Endodermal cell (in vitro differentiated cells): Measurements from ENCODE around the gene RBMS3. TPM values are rescaled to one million over a fixed set of nuclear protein-coding genes. Genes with fewer than 3 reads are reported as not detected.

Experiments
- DNase-seq: peaks from one replicate; pipeline ENCODE4 v3.0.0-alpha.2; 2017
- H3K27ac ChIP-seq: 2 replicates; pipeline ENCODE4 v1.5.1; 2013; ENCODE audit warnings: mild to moderate bottlenecking, low read depth, low read length, moderate library complexity
- H3K27me3 ChIP-seq: 2 replicates; pipeline ENCODE4 v1.6.1; 2013; ENCODE audit warnings: mild to moderate bottlenecking, low read length, moderate library complexity; ENCODE audit not compliant: insufficient read depth, control insufficient read depth, poor library complexity, severe bottlenecking
- H3K36me3 ChIP-seq: 2 replicates; pipeline ENCODE4 v1.7.0; 2013; ENCODE audit warnings: mild to moderate bottlenecking, low read length, moderate library complexity; ENCODE audit not compliant: control insufficient read depth, insufficient read depth
- H3K4me1 ChIP-seq: one replicate; pipeline ENCODE4 v1.7.0; 2013; ENCODE audit warnings: low read length; ENCODE audit not compliant: control insufficient read depth, insufficient read depth
- H3K4me3 ChIP-seq: 2 replicates; pipeline ENCODE4 v1.5.1; 2013; ENCODE audit warnings: mild to moderate bottlenecking, low read length, moderate library complexity
- H3K9ac ChIP-seq: 2 replicates; pipeline ENCODE4 v1.6.1; 2013; ENCODE audit warnings: mild to moderate bottlenecking, low read length, moderate library complexity; ENCODE audit not compliant: poor library complexity, severe bottlenecking; ENCODE audit errors: extremely low read depth
- H3K9me3 ChIP-seq: 2 replicates; pipeline ENCODE4 v1.6.1; 2013; ENCODE audit warnings: mild to moderate bottlenecking, low read length, moderate library complexity; ENCODE audit not compliant: control insufficient read depth
- H3K27ac Mint-ChIP-seq: 2 replicates; pipeline ENCODE4 v1.8.0; 2020; ENCODE audit warnings: mixed read lengths
- H3K27me3 Mint-ChIP-seq: 2 replicates; pipeline ENCODE4 v1.8.0; 2021; ENCODE audit warnings: mild to moderate bottlenecking, mixed read lengths; ENCODE audit not compliant: insufficient read depth
- H3K36me3 Mint-ChIP-seq: 2 replicates; pipeline ENCODE4 v1.8.0; 2020; ENCODE audit warnings: low read depth, mixed read lengths
- H3K4me1 Mint-ChIP-seq: 2 replicates; pipeline ENCODE4 v1.8.0; 2020; ENCODE audit warnings: mixed read lengths
- H3K4me3 Mint-ChIP-seq: 2 replicates; pipeline ENCODE4 v1.8.0; 2020; ENCODE audit warnings: mild to moderate bottlenecking, moderate library complexity, mixed read lengths
- H3K9me3 Mint-ChIP-seq: 2 replicates; pipeline ENCODE4 v1.8.0; 2020; ENCODE audit warnings: mild to moderate bottlenecking, mixed read lengths
- WGBS, 2 experiments: methylation state at CpG; one replicate each; pipeline versions ENCODE4 v1.1.5 to v1.1.7; 2013; ENCODE audit warnings: missing lambda C conversion rate in 2 of 2, mixed read lengths in 1 of 2; ENCODE audit not compliant: insufficient coverage in 1 of 2, insufficient read length in 1 of 2; 5-methylcytosine and 5-hydroxymethylcytosine counted together
- total RNA-seq, 2 donors: library from RNA; stranded (reverse); fragmentation: NEBNext Ultra II Directional in 1 of 2; extraction: Animal tissue kit (Norgen Biotek cat#: 25700) in 1 of 2; gene quantifications; 2 replicates in 1 of 2; 3 replicates in 1 of 2; pipeline ENCODE4 v1.2.1, GENCODE V29; 2021
- TF ChIP-seq, protein P1 (sequence below): fragments of 200-600 bp; sonication (generic); conservative IDR thresholded peaks from 2 replicates; pipeline ENCODE4 v1.5.0; 2021; ENCODE audit warnings: antibody characterized with exemption, mild to moderate bottlenecking

The RBMS3 gene
- total RNA-seq, 2 donors from 2014 or later = 2.0 to 7.3 TPM

GRCh38 chr3:29270752-29271151, 10.1 kb upstream of the RBMS3 start:
- Histone ChIP-seq H3K9ac (no peak overlapping the region), H3K27ac (no peak overlapping the region), H3K4me1 (no peaks in the 10 kb centered on the region), H3K36me3 (no peaks in the 10 kb centered on the region), H3K27me3 (no peaks in the 10 kb centered on the region), H3K9me3 (no peaks in the 10 kb centered on the region), H3K4me3 (no peak overlapping the region)
- no peaks in the 10 kb centered on the region for H3K9me3 Mint-ChIP-seq
- no peak overlapping the region for H3K27ac Mint-ChIP-seq
- no peak overlapping the region for H3K4me3 Mint-ChIP-seq
- no peaks in the 10 kb centered on the region for H3K4me1 Mint-ChIP-seq
- no peaks in the 10 kb centered on the region for H3K27me3 Mint-ChIP-seq
- WGBS, 2 experiments = 100% methylated on average over 1 of the region's 1 CpG; no CpG with 5 or more reads in 1 of the 2 experiments
- DNase-seq = no peak
- TF ChIP-seq, protein P1, sequence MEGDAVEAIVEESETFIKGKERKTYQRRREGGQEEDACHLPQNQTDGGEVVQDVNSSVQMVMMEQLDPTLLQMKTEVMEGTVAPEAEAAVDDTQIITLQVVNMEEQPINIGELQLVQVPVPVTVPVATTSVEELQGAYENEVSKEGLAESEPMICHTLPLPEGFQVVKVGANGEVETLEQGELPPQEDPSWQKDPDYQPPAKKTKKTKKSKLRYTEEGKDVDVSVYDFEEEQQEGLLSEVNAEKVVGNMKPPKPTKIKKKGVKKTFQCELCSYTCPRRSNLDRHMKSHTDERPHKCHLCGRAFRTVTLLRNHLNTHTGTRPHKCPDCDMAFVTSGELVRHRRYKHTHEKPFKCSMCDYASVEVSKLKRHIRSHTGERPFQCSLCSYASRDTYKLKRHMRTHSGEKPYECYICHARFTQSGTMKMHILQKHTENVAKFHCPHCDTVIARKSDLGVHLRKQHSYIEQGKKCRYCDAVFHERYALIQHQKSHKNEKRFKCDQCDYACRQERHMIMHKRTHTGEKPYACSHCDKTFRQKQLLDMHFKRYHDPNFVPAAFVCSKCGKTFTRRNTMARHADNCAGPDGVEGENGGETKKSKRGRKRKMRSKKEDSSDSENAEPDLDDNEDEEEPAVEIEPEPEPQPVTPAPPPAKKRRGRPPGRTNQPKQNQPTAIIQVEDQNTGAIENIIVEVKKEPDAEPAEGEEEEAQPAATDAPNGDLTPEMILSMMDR = no peak
- H3K36me3 Mint-ChIP-seq = no peaks in the 10 kb centered on the region

DNA sequence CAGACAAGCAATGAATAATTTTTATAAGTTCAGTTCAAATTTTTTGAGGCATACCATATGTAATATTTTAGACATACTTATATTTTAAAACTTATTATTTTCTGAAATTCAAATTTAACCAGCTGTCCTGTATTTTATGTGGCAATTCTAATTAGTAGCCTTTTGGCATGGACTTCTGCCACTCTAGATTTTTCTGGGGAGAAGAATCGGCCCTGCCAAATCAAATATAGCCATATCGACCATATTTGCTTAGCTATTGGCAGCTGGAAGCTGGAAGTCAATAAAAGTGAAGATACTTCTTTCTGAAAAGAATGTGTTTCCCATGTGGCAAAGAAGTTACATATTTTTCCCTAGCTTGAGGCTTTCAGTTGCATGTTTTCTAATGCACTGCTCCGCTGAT, 9.4 kb upstream of the RBMS3 start:
- Histone ChIP-seq H3K9ac (no peak overlapping the region), H3K27me3 (no peaks in the 10 kb centered on the region), H3K9me3 (no peaks in the 10 kb centered on the region), H3K27ac (no peak overlapping the region), H3K4me3 (no peak overlapping the region), H3K4me1 (no peaks in the 10 kb centered on the region), H3K36me3 (no peaks in the 10 kb centered on the region)
- TF ChIP-seq, protein P1 = no peak
- Mint-ChIP-seq H3K27ac (no peak overlapping the region), H3K4me3 (no peak overlapping the region), H3K27me3 (no peaks in the 10 kb centered on the region), H3K4me1 (no peaks in the 10 kb centered on the region), H3K9me3 (no peaks in the 10 kb centered on the region), H3K36me3 (no peaks in the 10 kb centered on the region)
- no peak for DNase-seq
- 94 to 95% methylated on average over 2 to 3 of the region's 3 CpGs for WGBS, 2 experiments

GRCh38 chr3:29274667-29275066, 6.2 kb upstream of the RBMS3 start:
- Mint-ChIP-seq H3K27ac (no peak overlapping the region), H3K27me3 (peaks cover 3% of the 10 kb centered on the region), H3K4me3 (no peak overlapping the region), H3K36me3 (no peaks in the 10 kb centered on the region), H3K9me3 (no peaks in the 10 kb centered on the region), H3K4me1 (no peaks in the 10 kb centered on the region)
- no peaks in the 10 kb centered on the region for H3K9me3 ChIP-seq
- no peaks in the 10 kb centered on the region for H3K27me3 ChIP-seq
- TF ChIP-seq, protein P1 = no peak
- no peak overlapping the region for H3K9ac ChIP-seq
- no peak for DNase-seq
- no peak overlapping the region for H3K4me3 ChIP-seq
- no peak overlapping the region for H3K27ac ChIP-seq
- WGBS, 2 experiments = 78 to 88% methylated on average over 1 to 2 of the region's 3 CpGs
- no peaks in the 10 kb centered on the region for H3K4me1 ChIP-seq
- no peaks in the 10 kb centered on the region for H3K36me3 ChIP-seq
